Activated CD8-positive, alpha-beta memory T cell treated with anti-CD3 and anti-CD28 coated beads, Interleukin-2, amount 50 U/mL, for 24 hours (primary cell): ENCODE data around the gene ATP8A2.
"Not testable (repeated sequence)": the region's sequence is repeated elsewhere in the genome, so short reads cannot be mapped to it uniquely, and the experiment has no call there.

Experiments used
- DNase-seq: peaks from one replicate; pipeline ENCODE4 v3.0.0-alpha.2; 2020; ENCODE audit errors: extremely low read depth

Gene ATP8A2

GRCh38 chr13:26071691-26072090 is 699.9 kb downstream of the ATP8A2 start:
- no peak for DNase-seq

- not testable (repeated sequence) for DNase-seq
Measured at GRCh38 chr13:26072335-26072734, 700.6 kb downstream of the ATP8A2 start.

GRCh38 chr13:26074706-26075105 is 702.9 kb downstream of the ATP8A2 start:
- DNase-seq, result no peak
